Peyer's patch (tissue), 4 donors: ENCODE results near the gene MATR3.

Experiments
- POLR2A ChIP-seq, 2 donors: fragments of 450-650 bp; IDR thresholded peaks; one replicate each; pipeline ENCODE4 v1.5.1; 2017; ENCODE audit warnings: antibody characterized with exemption in 2 of 2, mild to moderate bottlenecking in 2 of 2, moderate library complexity in 2 of 2
- TF ChIP-seq, protein P1 (sequence below), 6 experiments: fragments of 450-650 bp in 4 of 6; fragments of 200-600 bp in 2 of 6; sonication (generic) in 1 of 6; IDR thresholded peaks; one replicate each; pipeline ENCODE4 v1.5.1; 2017 to 2019; ENCODE audit warnings: antibody characterized with exemption in 6 of 6, mild to moderate bottlenecking in 3 of 6, moderate library complexity in 1 of 6

DNA sequence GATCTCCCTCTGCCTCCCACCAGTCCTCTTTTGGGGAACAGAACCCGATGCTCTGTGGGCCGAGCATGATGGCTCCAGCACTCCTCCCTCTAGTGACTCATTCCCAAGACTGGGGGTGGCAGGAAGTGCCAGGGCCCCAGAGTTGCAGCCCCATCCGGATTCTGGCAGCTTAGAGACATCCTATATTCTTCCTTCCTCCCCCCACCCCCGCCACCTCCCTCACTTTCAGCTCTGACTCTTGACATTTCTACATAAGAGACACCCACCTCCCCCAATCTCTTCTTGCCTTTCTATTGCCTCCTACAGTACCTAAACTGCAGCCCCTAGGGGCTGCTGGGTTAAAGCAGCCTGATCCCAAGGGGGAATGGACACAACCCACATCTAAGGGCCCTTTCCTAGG, 47.1 kb upstream of the MATR3 start:
- TF ChIP-seq, protein P1, sequence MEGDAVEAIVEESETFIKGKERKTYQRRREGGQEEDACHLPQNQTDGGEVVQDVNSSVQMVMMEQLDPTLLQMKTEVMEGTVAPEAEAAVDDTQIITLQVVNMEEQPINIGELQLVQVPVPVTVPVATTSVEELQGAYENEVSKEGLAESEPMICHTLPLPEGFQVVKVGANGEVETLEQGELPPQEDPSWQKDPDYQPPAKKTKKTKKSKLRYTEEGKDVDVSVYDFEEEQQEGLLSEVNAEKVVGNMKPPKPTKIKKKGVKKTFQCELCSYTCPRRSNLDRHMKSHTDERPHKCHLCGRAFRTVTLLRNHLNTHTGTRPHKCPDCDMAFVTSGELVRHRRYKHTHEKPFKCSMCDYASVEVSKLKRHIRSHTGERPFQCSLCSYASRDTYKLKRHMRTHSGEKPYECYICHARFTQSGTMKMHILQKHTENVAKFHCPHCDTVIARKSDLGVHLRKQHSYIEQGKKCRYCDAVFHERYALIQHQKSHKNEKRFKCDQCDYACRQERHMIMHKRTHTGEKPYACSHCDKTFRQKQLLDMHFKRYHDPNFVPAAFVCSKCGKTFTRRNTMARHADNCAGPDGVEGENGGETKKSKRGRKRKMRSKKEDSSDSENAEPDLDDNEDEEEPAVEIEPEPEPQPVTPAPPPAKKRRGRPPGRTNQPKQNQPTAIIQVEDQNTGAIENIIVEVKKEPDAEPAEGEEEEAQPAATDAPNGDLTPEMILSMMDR (IDR thresholded peaks at IDR 0.05): no peak
- TF ChIP-seq POLR2A (IDR thresholded peaks at IDR 0.05): no peak
